Astrocyte (in vitro differentiated cells and primary cell): ENCODE measurements around the gene FAM135A. TPM values are rescaled to one million over a fixed set of nuclear protein-coding genes. Genes with fewer than 3 reads are reported as not detected.
"Not testable (repeated sequence)": the region's sequence is repeated elsewhere in the genome, so short reads cannot be mapped to it uniquely, and the experiment has no call there.

Source experiments
- DNase-seq: peaks from one replicate; pipeline ENCODE4 v3.0.0-alpha.2; 2010; ENCODE audit warnings: low read depth
- FAIRE-seq: peaks from 2 replicates; lab custom pipeline; 2011; peaks lifted over from hg19 to GRCh38; lab: Jason Lieb, UNC
- H2AFZ ChIP-seq: 2 replicates; pipeline ENCODE4 v1.6.0; 2012; ENCODE audit warnings: low read depth, low read length, inconsistent platforms
- H3K27ac ChIP-seq: 2 replicates; pipeline ENCODE4 v1.5.1; 2011; ENCODE audit warnings: low read depth, low read length, inconsistent platforms
- H3K27me3 ChIP-seq: 2 replicates; pipeline ENCODE4 v1.6.0; 2011; ENCODE audit warnings: low read length, inconsistent platforms; ENCODE audit not compliant: insufficient read depth
- H3K36me3 ChIP-seq: 2 replicates; pipeline ENCODE4 v1.5.1; 2011; ENCODE audit warnings: low read length, inconsistent platforms; ENCODE audit not compliant: insufficient read depth
- H3K4me1 ChIP-seq: 2 replicates; pipeline ENCODE4 v1.5.1; 2011; ENCODE audit warnings: low read length, inconsistent platforms; ENCODE audit not compliant: insufficient read depth
- H3K4me2 ChIP-seq: 2 replicates; pipeline ENCODE4 v1.6.0; 2012; ENCODE audit warnings: low read length, inconsistent platforms
- H3K4me3 ChIP-seq: 2 replicates; pipeline ENCODE4 v1.5.1; 2011; ENCODE audit warnings: low read depth, mild to moderate bottlenecking, low read length, inconsistent platforms; ENCODE audit not compliant: insufficient read depth
- H3K79me2 ChIP-seq: 2 replicates; pipeline ENCODE4 v1.6.0; 2012; ENCODE audit warnings: mild to moderate bottlenecking, low read length, inconsistent platforms; ENCODE audit not compliant: insufficient read depth
- H3K9ac ChIP-seq: 2 replicates; pipeline ENCODE4 v1.6.0; 2012; ENCODE audit warnings: mild to moderate bottlenecking, low read length, inconsistent platforms
- H3K9me3 ChIP-seq: 2 replicates; pipeline ENCODE4 v1.5.1; 2012; ENCODE audit warnings: low read depth, mild to moderate bottlenecking, low read length, inconsistent platforms; ENCODE audit not compliant: insufficient read depth
- H4K20me1 ChIP-seq: 2 replicates; pipeline ENCODE4 v1.6.0; 2012; ENCODE audit warnings: low read length, inconsistent platforms; ENCODE audit not compliant: insufficient read depth
- H3K27ac Mint-ChIP-seq: one replicate; pipeline ENCODE4 v1.8.0; 2021; ENCODE audit warnings: mild to moderate bottlenecking, mixed read lengths; ENCODE audit not compliant: unreplicated experiment
- H3K27me3 Mint-ChIP-seq: one replicate; pipeline ENCODE4 v1.8.0; 2021; ENCODE audit warnings: low read depth, mixed read lengths; ENCODE audit not compliant: unreplicated experiment
- H3K36me3 Mint-ChIP-seq: one replicate; pipeline ENCODE4 v1.8.0; 2021; ENCODE audit warnings: low read depth, mixed read lengths; ENCODE audit not compliant: unreplicated experiment
- H3K4me1 Mint-ChIP-seq: one replicate; pipeline ENCODE4 v1.8.0; 2021; ENCODE audit warnings: low read depth, mixed read lengths; ENCODE audit not compliant: unreplicated experiment
- H3K4me3 Mint-ChIP-seq: one replicate; pipeline ENCODE4 v1.8.0; 2021; ENCODE audit warnings: mild to moderate bottlenecking, moderate library complexity, mixed read lengths; ENCODE audit not compliant: unreplicated experiment
- H3K9me3 Mint-ChIP-seq: one replicate; pipeline ENCODE4 v1.8.0; 2021; ENCODE audit warnings: mild to moderate bottlenecking, mixed read lengths; ENCODE audit not compliant: unreplicated experiment
- EZH2 ChIP-seq: IDR thresholded peaks from 2 replicates; pipeline ENCODE4 v1.6.1; 2012; ENCODE audit warnings: mild to moderate bottlenecking, low read length, inconsistent platforms; ENCODE audit not compliant: insufficient read depth
- total RNA-seq: library from RNA; stranded (reverse); gene quantifications from 2 replicates; pipeline ENCODE4 v1.2.1, GENCODE V29; 2021
- TF ChIP-seq, protein P1 (sequence below): IDR thresholded peaks from 2 replicates; pipeline ENCODE4 v1.5.1; 2011; ENCODE audit warnings: low read depth, mild to moderate bottlenecking, inconsistent platforms, low read length, moderate library complexity; ENCODE audit not compliant: insufficient read depth

FAM135A gene
- total RNA-seq, 1 donor from 2014 or later = 10.0 TPM

DNA sequence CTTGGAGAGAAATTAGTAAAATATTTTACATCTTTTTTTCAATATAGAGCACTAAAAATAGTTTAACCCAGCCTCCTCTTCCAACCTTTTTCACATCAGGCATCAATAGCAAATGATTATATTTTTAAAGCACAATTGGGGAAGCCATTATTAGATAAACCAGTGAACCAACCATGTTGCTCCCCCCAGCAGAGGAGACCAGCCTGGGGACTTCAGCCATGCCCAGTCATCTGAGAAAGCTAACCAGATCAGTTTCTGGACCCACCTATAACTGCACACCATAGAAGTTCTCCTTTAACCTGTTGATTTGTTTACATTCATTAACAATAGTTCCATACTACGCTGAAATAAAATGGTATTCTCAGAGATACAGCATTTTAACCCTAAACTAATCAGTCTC lies 139.7 kb downstream of the FAM135A start:
- no peak overlapping the region for H3K4me2 ChIP-seq
- Mint-ChIP-seq H3K27me3 (no peaks in the 10 kb centered on the region), H3K4me3 (no peak overlapping the region), H3K4me1 (no peaks in the 10 kb centered on the region), H3K27ac (no peak overlapping the region), H3K9me3 (no peaks in the 10 kb centered on the region), H3K36me3 (no peaks in the 10 kb centered on the region)
- no peak for TF ChIP-seq EZH2
- TF ChIP-seq, protein P1, sequence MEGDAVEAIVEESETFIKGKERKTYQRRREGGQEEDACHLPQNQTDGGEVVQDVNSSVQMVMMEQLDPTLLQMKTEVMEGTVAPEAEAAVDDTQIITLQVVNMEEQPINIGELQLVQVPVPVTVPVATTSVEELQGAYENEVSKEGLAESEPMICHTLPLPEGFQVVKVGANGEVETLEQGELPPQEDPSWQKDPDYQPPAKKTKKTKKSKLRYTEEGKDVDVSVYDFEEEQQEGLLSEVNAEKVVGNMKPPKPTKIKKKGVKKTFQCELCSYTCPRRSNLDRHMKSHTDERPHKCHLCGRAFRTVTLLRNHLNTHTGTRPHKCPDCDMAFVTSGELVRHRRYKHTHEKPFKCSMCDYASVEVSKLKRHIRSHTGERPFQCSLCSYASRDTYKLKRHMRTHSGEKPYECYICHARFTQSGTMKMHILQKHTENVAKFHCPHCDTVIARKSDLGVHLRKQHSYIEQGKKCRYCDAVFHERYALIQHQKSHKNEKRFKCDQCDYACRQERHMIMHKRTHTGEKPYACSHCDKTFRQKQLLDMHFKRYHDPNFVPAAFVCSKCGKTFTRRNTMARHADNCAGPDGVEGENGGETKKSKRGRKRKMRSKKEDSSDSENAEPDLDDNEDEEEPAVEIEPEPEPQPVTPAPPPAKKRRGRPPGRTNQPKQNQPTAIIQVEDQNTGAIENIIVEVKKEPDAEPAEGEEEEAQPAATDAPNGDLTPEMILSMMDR = no peak
- H3K9me3 ChIP-seq = no peaks in the 10 kb centered on the region
- H3K9ac ChIP-seq = no peak overlapping the region
- H3K4me1 ChIP-seq = no peaks in the 10 kb centered on the region
- no peak overlapping the region for H3K27ac ChIP-seq
- FAIRE-seq (no peak), DNase-seq (no peak)
- H3K79me2 ChIP-seq = no peaks in the 10 kb centered on the region
- no peak overlapping the region for H3K4me3 ChIP-seq
- no peaks in the 10 kb centered on the region for H3K36me3 ChIP-seq
- H2AFZ ChIP-seq = no peak overlapping the region
- no peaks in the 10 kb centered on the region for H4K20me1 ChIP-seq
- no peaks in the 10 kb centered on the region for H3K27me3 ChIP-seq

DNA sequence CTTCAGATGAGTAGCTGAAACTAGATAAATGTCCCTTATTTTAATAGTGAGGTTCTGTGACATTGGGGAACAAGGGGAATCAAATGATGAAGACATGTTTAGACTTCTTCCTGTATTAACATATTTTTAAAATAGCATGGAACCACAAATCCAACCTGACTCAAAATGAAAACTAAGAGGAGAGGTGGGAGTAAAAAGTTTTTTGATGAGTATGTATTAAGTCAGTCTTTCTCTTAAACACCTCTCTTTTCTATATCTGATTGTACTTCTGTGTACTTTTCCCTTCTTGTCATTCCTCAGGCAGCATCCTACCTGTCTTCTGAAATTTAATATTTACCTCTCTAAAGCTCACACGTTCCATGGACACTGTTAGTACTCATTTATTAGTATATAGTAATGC lies 144.7 kb downstream of the FAM135A start:
- Histone ChIP-seq H3K9me3 (no peaks in the 10 kb centered on the region), H4K20me1 (no peaks in the 10 kb centered on the region), H3K4me3 (no peak overlapping the region), H3K4me2 (no peak overlapping the region), H3K79me2 (no peaks in the 10 kb centered on the region), H3K4me1 (no peaks in the 10 kb centered on the region), H3K36me3 (no peaks in the 10 kb centered on the region), H3K27ac (no peak overlapping the region), H3K9ac (no peak overlapping the region), H3K27me3 (no peaks in the 10 kb centered on the region), H2AFZ (no peak overlapping the region)
- no peak overlapping the region for H3K27ac Mint-ChIP-seq
- FAIRE-seq (no peak), DNase-seq (no peak)
- H3K4me1 Mint-ChIP-seq = no peaks in the 10 kb centered on the region
- H3K4me3 Mint-ChIP-seq = no peak overlapping the region
- H3K27me3 Mint-ChIP-seq = no peaks in the 10 kb centered on the region
- no peaks in the 10 kb centered on the region for H3K36me3 Mint-ChIP-seq
- no peaks in the 10 kb centered on the region for H3K9me3 Mint-ChIP-seq
- TF ChIP-seq, protein P1 = no peak
- no peak for TF ChIP-seq EZH2

DNA sequence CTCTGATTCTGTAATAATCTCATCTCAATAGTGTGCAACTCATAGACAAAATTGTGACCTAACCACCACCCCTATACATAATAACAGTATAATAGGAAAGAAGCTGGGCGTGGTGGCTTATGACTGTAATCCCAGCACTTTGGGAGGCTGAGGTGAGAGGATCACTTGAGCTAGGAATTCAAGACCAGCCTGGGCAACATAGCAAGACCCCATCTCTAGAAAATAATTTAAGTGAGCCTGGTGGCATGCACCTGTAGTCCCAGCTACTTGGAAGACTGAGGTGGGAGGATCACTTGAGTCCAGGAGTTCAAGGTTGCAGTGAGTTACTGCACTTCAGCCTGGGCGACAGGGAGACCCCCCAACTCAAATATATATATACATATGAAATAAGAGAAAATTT lies 149.1 kb downstream of the FAM135A start:
- H3K9me3 ChIP-seq, H3K4me1 Mint-ChIP-seq, H3K9me3 Mint-ChIP-seq, H3K4me3 Mint-ChIP-seq, H3K36me3 ChIP-seq, H3K27me3 ChIP-seq, H2AFZ ChIP-seq, FAIRE-seq, H3K36me3 Mint-ChIP-seq, H3K27me3 Mint-ChIP-seq, DNase-seq, H3K27ac ChIP-seq, H3K4me3 ChIP-seq, H3K4me1 ChIP-seq, H3K27ac Mint-ChIP-seq, H3K4me2 ChIP-seq, H3K9ac ChIP-seq, H3K79me2 ChIP-seq, H4K20me1 ChIP-seq: not testable (repeated sequence)
